Neuronal stem cell (in vitro differentiated cells): ENCODE results near the gene ESYT3.

Experiments used
- DNase-seq: peaks from one replicate; pipeline ENCODE4 v3.0.0-alpha.2; 2013; ENCODE audit warnings: low spot score
- H2AFZ ChIP-seq: one replicate; pipeline ENCODE4 v1.6.1; 2013; ENCODE audit warnings: mild to moderate bottlenecking, low read length, inconsistent platforms
- H2AK5ac ChIP-seq: 2 replicates; pipeline ENCODE4 v1.6.1; 2013; ENCODE audit warnings: low read depth, mild to moderate bottlenecking, inconsistent platforms, low read length, moderate library complexity, mixed read lengths
- H2BK120ac ChIP-seq: 2 replicates; pipeline ENCODE4 v1.6.1; 2013; ENCODE audit warnings: low read depth, mild to moderate bottlenecking, inconsistent platforms, low read length, moderate library complexity, mixed read lengths
- H2BK12ac ChIP-seq: one replicate; pipeline ENCODE4 v1.6.1; 2013; ENCODE audit warnings: low read length, inconsistent platforms
- H2BK15ac ChIP-seq: 2 replicates; pipeline ENCODE4 v1.6.1; 2013; ENCODE audit warnings: mild to moderate bottlenecking, low read length, inconsistent platforms, mixed read lengths
- H2BK5ac ChIP-seq: one replicate; pipeline ENCODE4 v1.6.1; 2013; ENCODE audit warnings: inconsistent platforms, mild to moderate bottlenecking, low read length, moderate library complexity
- H3K14ac ChIP-seq: one replicate; pipeline ENCODE4 v1.6.1; 2013; ENCODE audit warnings: low read length, inconsistent platforms
- H3K18ac ChIP-seq: 2 replicates; pipeline ENCODE4 v1.6.1; 2013; ENCODE audit warnings: low read length, inconsistent platforms
- H3K23ac ChIP-seq: 2 replicates; pipeline ENCODE4 v1.6.1; 2013; ENCODE audit warnings: low read depth, mild to moderate bottlenecking, mixed read lengths, low read length, inconsistent platforms; ENCODE audit not compliant: poor library complexity
- H3K27ac ChIP-seq: replicated peaks from 3 replicates; pipeline ENCODE4 v1.5.1; 2013; ENCODE audit warnings: low read length, inconsistent platforms
- H3K27me3 ChIP-seq, 3 experiments: 2 replicates each; pipeline ENCODE4 v1.6.1; 2013; ENCODE audit warnings: low read length in 3 of 3, mild to moderate bottlenecking in 2 of 3, inconsistent platforms in 1 of 3, low read depth in 1 of 3, mixed read lengths in 1 of 3, moderate library complexity in 1 of 3; ENCODE audit not compliant: control insufficient read depth in 3 of 3, insufficient read depth in 3 of 3
- H3K36me3 ChIP-seq, 2 donors: replicated peaks in 1 of 2; 2 replicates each; pipeline ENCODE4 v1.6.1; 2013; ENCODE audit warnings: low read length in 2 of 2; ENCODE audit not compliant: control insufficient read depth in 2 of 2, insufficient read depth in 2 of 2
- H3K4ac ChIP-seq: 2 replicates; pipeline ENCODE4 v1.6.1; 2013; ENCODE audit warnings: inconsistent platforms, mild to moderate bottlenecking, low read length, moderate library complexity
- H3K4me1 ChIP-seq, 2 donors: 1 replicate in 1 of 2; 2 replicates in 1 of 2; pipeline ENCODE4 v1.6.1; 2013; ENCODE audit warnings: low read length in 2 of 2, low read depth in 1 of 2; ENCODE audit not compliant: control insufficient read depth in 2 of 2, insufficient read depth in 1 of 2
- H3K4me2 ChIP-seq: one replicate; pipeline ENCODE4 v1.6.1; 2013; ENCODE audit warnings: mild to moderate bottlenecking, low read length, inconsistent platforms; ENCODE audit not compliant: insufficient read depth, poor library complexity, severe bottlenecking
- H3K4me3 ChIP-seq, 2 donors: 2 replicates each; pipeline ENCODE4 v1.5.1; 2013; ENCODE audit warnings: low read length in 2 of 2, mild to moderate bottlenecking in 2 of 2, inconsistent platforms in 1 of 2, moderate library complexity in 1 of 2
- H3K79me1 ChIP-seq: one replicate; pipeline ENCODE4 v1.6.1; 2013; ENCODE audit warnings: low read depth, mild to moderate bottlenecking, inconsistent platforms, low read length, moderate library complexity
- H3K9ac ChIP-seq: one replicate; pipeline ENCODE4 v1.6.1; 2013; ENCODE audit warnings: mild to moderate bottlenecking, low read depth, low read length, inconsistent platforms; ENCODE audit not compliant: poor library complexity
- H3K9me3 ChIP-seq, 2 donors: replicated peaks in 1 of 2; 2 replicates each; pipeline versions ENCODE3 to v1.6.1; 2013; ENCODE audit warnings: low read length in 2 of 2, mild to moderate bottlenecking in 2 of 2, inconsistent platforms in 1 of 2, low read depth in 1 of 2, mixed read lengths in 1 of 2, moderate library complexity in 1 of 2; ENCODE audit not compliant: control insufficient read depth in 2 of 2, insufficient read depth in 1 of 2
- H4K8ac ChIP-seq: one replicate; pipeline ENCODE4 v1.6.1; 2013; ENCODE audit warnings: low read depth, mild to moderate bottlenecking, inconsistent platforms, low read length, moderate library complexity
- H4K91ac ChIP-seq: one replicate; pipeline ENCODE4 v1.6.1; 2013; ENCODE audit warnings: low read length, low read depth, mild to moderate bottlenecking, inconsistent platforms; ENCODE audit not compliant: poor library complexity
- WGBS, 2 donors: extraction: QIAGEN DNeasy Blood & Tissue Kit; methylation state at CpG; one replicate each; pipeline ENCODE4 v1.1.7; 2013; ENCODE audit warnings: missing lambda C conversion rate in 2 of 2, mixed read lengths in 1 of 2; ENCODE audit not compliant: insufficient read length in 2 of 2, insufficient replicate concordance in 1 of 2; ENCODE audit errors: extremely low coverage in 2 of 2; 5-methylcytosine and 5-hydroxymethylcytosine counted together

The ESYT3 gene

GRCh38 chr3:138389841-138390581 lies 44.4 kb upstream of the ESYT3 start:
- H3K9ac ChIP-seq: no peak overlapping the region
- H3K4me1 ChIP-seq: peaks cover 2 to 3% of the 10 kb centered on the region in 2 donors
- H2BK15ac ChIP-seq: no peak overlapping the region
- no peaks in the 10 kb centered on the region for H3K36me3 ChIP-seq
- H2BK120ac ChIP-seq: no peak overlapping the region
- H2BK12ac ChIP-seq: no peak overlapping the region
- H4K8ac ChIP-seq: no peak overlapping the region
- H3K9me3 ChIP-seq: peaks cover 0 to 4% of the 10 kb centered on the region in 2 donors
- H3K18ac ChIP-seq: no peak overlapping the region
- H3K27me3 ChIP-seq: no peaks in the 10 kb centered on the region
- no peak overlapping the region for H2AFZ ChIP-seq
- no peak overlapping the region for H3K27ac ChIP-seq
- H4K91ac ChIP-seq: no peak overlapping the region
- DNase-seq: no peak
- no CpG with 5 or more reads among the region's 9 CpGs for WGBS, 2 donors
- H3K79me1 ChIP-seq: no peaks in the 10 kb centered on the region
- no peak overlapping the region for H3K4ac ChIP-seq
- H2BK5ac ChIP-seq: no peak overlapping the region
- no peak overlapping the region for H3K4me2 ChIP-seq
- H3K23ac ChIP-seq: no peak overlapping the region
- H2AK5ac ChIP-seq: no peak overlapping the region
- no peak overlapping the region for H3K4me3 ChIP-seq
- H3K14ac ChIP-seq: no peak overlapping the region

- peaks cover 2 to 3% of the 10 kb centered on the region in 2 donors for H3K4me1 ChIP-seq
- no peak overlapping the region for H2AFZ ChIP-seq
- peaks cover 2% of the 10 kb centered on the region for H3K79me1 ChIP-seq
- no peak overlapping the region for H2BK12ac ChIP-seq
- H3K4me3 ChIP-seq: no peak overlapping the region
- no peak overlapping the region for H3K18ac ChIP-seq
- H2AK5ac ChIP-seq: no peak overlapping the region
- H4K8ac ChIP-seq: no peak overlapping the region
- no peak overlapping the region for H2BK5ac ChIP-seq
- H3K9ac ChIP-seq: no peak overlapping the region
- no peak for DNase-seq
- peaks cover 0 to 4% of the 10 kb centered on the region in 2 donors for H3K9me3 ChIP-seq
- no CpG with 5 or more reads among the region's 2 CpGs for WGBS, 2 donors
- H3K4me2 ChIP-seq: no peak overlapping the region
- H3K36me3 ChIP-seq: no peaks in the 10 kb centered on the region
- no peaks in the 10 kb centered on the region for H3K27me3 ChIP-seq
- no peak overlapping the region for H3K27ac ChIP-seq
- H2BK15ac ChIP-seq: no peak overlapping the region
- H3K4ac ChIP-seq: no peak overlapping the region
- no peak overlapping the region for H3K23ac ChIP-seq
- no peak overlapping the region for H4K91ac ChIP-seq
- no peak overlapping the region for H2BK120ac ChIP-seq
- H3K14ac ChIP-seq: no peak overlapping the region
Observed at GRCh38 chr3:138390582-138390932, 43.9 kb upstream of the ESYT3 start.

- Histone ChIP-seq H3K23ac (no peak overlapping the region), H2BK5ac (no peak overlapping the region), H3K4me3 (no peak overlapping the region), H2AFZ (no peak overlapping the region), H3K79me1 (peaks cover 4% of the 10 kb centered on the region), H3K4me2 (no peak overlapping the region), H2BK120ac (no peak overlapping the region), H4K91ac (no peak overlapping the region), H3K9ac (no peak overlapping the region), H3K27ac (no peak overlapping the region), H2BK15ac (no peak overlapping the region), H3K14ac (no peak overlapping the region), H3K18ac (no peak overlapping the region), H3K9me3 (no peaks in the 10 kb centered on the region), H2BK12ac (no peak overlapping the region), H3K27me3 (no peaks in the 10 kb centered on the region), H2AK5ac (no peak overlapping the region), H3K4me1 (peaks cover 2 to 3% of the 10 kb centered on the region in 2 donors), H3K4ac (no peak overlapping the region), H3K36me3 (no peaks in the 10 kb centered on the region), H4K8ac (no peak overlapping the region)
- no CpG with 5 or more reads among the region's 4 CpGs for WGBS, 2 donors
- no peak for DNase-seq
Observed at GRCh38 chr3:138394156-138394555, 40.3 kb upstream of the ESYT3 start.

DNA sequence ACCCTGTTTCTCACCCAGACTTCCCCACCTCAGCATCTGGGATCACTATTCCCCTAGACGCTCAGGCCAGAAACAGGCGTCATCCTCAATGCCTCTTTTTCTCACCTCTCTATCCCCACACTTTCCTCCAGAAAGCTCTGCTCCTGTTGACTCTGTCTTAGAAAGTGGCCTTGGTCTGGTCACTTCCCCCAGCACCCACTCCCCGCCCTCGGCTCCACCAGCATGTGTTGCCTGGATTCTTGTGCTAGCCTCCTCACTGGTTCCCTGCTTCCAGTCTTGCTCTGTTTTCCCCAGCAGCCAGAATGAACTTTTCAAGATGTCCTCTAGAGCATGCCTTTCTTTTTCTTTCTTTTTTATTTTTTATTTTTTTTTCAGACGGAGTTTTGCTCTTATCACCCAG lies 39.7 kb upstream of the ESYT3 start:
- H3K4me1 ChIP-seq: peaks cover 2 to 3% of the 10 kb centered on the region in 2 donors
- WGBS, 2 donors: no CpG with 5 or more reads among the region's 5 CpGs
- no peak for DNase-seq

More for the DNA sequence above, 39.7 kb upstream of the ESYT3 start:
- H3K23ac ChIP-seq: no peak overlapping the region
- no peak overlapping the region for H3K4me2 ChIP-seq
- H3K27ac ChIP-seq: no peak overlapping the region
- H3K9me3 ChIP-seq: no peaks in the 10 kb centered on the region
- H3K79me1 ChIP-seq: peaks cover 4% of the 10 kb centered on the region
- no peak overlapping the region for H2BK120ac ChIP-seq
- no peak overlapping the region for H2BK15ac ChIP-seq
- H2AFZ ChIP-seq: no peak overlapping the region
- H3K4me3 ChIP-seq: no peak overlapping the region
- no peak overlapping the region for H3K14ac ChIP-seq
- no peak overlapping the region for H2AK5ac ChIP-seq
- no peak overlapping the region for H4K8ac ChIP-seq
- H3K27me3 ChIP-seq: no peaks in the 10 kb centered on the region
- H2BK12ac ChIP-seq: no peak overlapping the region
- H3K36me3 ChIP-seq: peaks cover 0 to 2% of the 10 kb centered on the region in 2 donors
- no peak overlapping the region for H3K18ac ChIP-seq
- H3K9ac ChIP-seq: no peak overlapping the region
- no peak overlapping the region for H3K4ac ChIP-seq
- no peak overlapping the region for H2BK5ac ChIP-seq
- H4K91ac ChIP-seq: no peak overlapping the region
